HepG2 (cell line): ENCODE data around the gene CEBPZOS. TPM values are rescaled to one million over a fixed set of nuclear protein-coding genes. Genes with fewer than 3 reads are reported as not detected.

Experiments
- CBX5 ChIP-seq: sonication (generic); formaldehyde crosslinking; IDR thresholded peaks from 2 replicates; pipeline ENCODE4 v1.4.0; 2020; ENCODE audit warnings: missing genetic modification reagents, borderline replicate concordance
- EHMT2 ChIP-seq: fragments of 200-600 bp; sonication (generic); IDR thresholded peaks from 2 replicates; pipeline ENCODE4 v1.7.0; 2017; ENCODE audit warnings: antibody characterized with exemption, low read depth, low read length, borderline replicate concordance
- ETV5 ChIP-seq: IDR thresholded peaks from 2 replicates; pipeline ENCODE4 v1.6.1; 2018; ENCODE audit warnings: missing biosample characterization, missing genetic modification reagents, inconsistent platforms, borderline replicate concordance
- MED13 ChIP-seq: sonication (generic); formaldehyde crosslinking; IDR thresholded peaks from 2 replicates; pipeline ENCODE4 v1.5.0; 2020; ENCODE audit warnings: missing genetic modification reagents
- POLR2G ChIP-seq: fragments of 200-400 bp; formaldehyde crosslinking; IDR thresholded peaks from 2 replicates; pipeline ENCODE4 v1.6.1; 2018; ENCODE audit warnings: mild to moderate bottlenecking, low read depth, low read length, moderate library complexity
- RBFOX2 ChIP-seq: fragments of 200-400 bp; formaldehyde crosslinking; IDR thresholded peaks from 2 replicates; pipeline ENCODE4 v1.6.1; 2017; ENCODE audit warnings: low read depth, mild to moderate bottlenecking, low read length
- RFX1 ChIP-seq: fragments of 450-650 bp; IDR thresholded peaks from 2 replicates; pipeline ENCODE4 v1.6.1; 2017
- RFX3 ChIP-seq: IDR thresholded peaks from 2 replicates; pipeline ENCODE4 v1.6.1; 2016; ENCODE audit warnings: missing biosample characterization, missing genetic modification reagents
- RNF2 ChIP-seq: fragments of 450-650 bp; conservative IDR thresholded peaks from 2 replicates; pipeline ENCODE4 v1.6.1; 2016; ENCODE audit warnings: low read depth
- SMARCC2 ChIP-seq: fragments of 450-650 bp; IDR thresholded peaks from 2 replicates; pipeline ENCODE4 v1.6.1; 2017; ENCODE audit warnings: antibody characterized with exemption, mild to moderate bottlenecking
- TCF7 ChIP-seq: sonication (generic); IDR thresholded peaks from 2 replicates; pipeline ENCODE4 v1.6.1; 2016; ENCODE audit warnings: antibody characterized with exemption, low read depth
- ZNF292 ChIP-seq: sonication (generic); formaldehyde crosslinking; IDR thresholded peaks from 2 replicates; pipeline ENCODE4 v1.8.1; 2022; ENCODE audit warnings: mild to moderate bottlenecking, low read depth, missing genetic modification reagents, borderline replicate concordance
- ZNF335 ChIP-seq: sonication (generic); formaldehyde crosslinking; IDR thresholded peaks from 2 replicates; pipeline ENCODE4 v1.4.0; 2020; ENCODE audit warnings: missing genetic modification reagents
- ZNF460 ChIP-seq: sonication (generic); formaldehyde crosslinking; IDR thresholded peaks from 2 replicates; pipeline ENCODE4 v1.5.1; 2020; ENCODE audit warnings: missing genetic modification reagents, mild to moderate bottlenecking, borderline replicate concordance
- ZNF766 ChIP-seq: sonication (generic); formaldehyde crosslinking; IDR thresholded peaks from 2 replicates; pipeline ENCODE4 v1.5.0; 2020; ENCODE audit warnings: missing genetic modification reagents, borderline replicate concordance
- polyA plus RNA-seq, 8 experiments: library from polyadenylated mRNA; depleted of rRNA in 3 of 8; stranded (reverse) in 7 of 8; unstranded in 1 of 8; fragments of >200 nt; fragmentation: Illumina TruSeq in 4 of 8; extraction: Trizol in 4 of 8; gene quantifications; 2 replicates each; pipeline versions ENCODE4 v1.2.1 to v1.2.3, GENCODE V29; 2011 to 2016; ENCODE audit warnings: low read depth in 4 of 8, missing spikeins in 1 of 8, mixed read lengths in 1 of 8; ENCODE audit not compliant: insufficient read depth in 1 of 8
- total RNA-seq, 5 experiments: library from RNA; depleted of rRNA; stranded (reverse); fragments of >200 nt; fragmentation: Illumina TruSeq; extraction: Trizol; gene quantifications; 2 replicates each; pipeline ENCODE4 v1.2.3, GENCODE V29; 2016; ENCODE audit warnings: low read depth in 1 of 5
- TF ChIP-seq, protein P1 (sequence below): sonication (generic); formaldehyde crosslinking; IDR thresholded peaks from 2 replicates; pipeline ENCODE4 v1.4.0; 2020; ENCODE audit warnings: missing genetic modification reagents, borderline replicate concordance
- TF ChIP-seq, protein P2 (sequence below): sonication (generic); formaldehyde crosslinking; conservative IDR thresholded peaks from 2 replicates; pipeline ENCODE4 v1.4.0; 2020; ENCODE audit warnings: mild to moderate bottlenecking, missing genetic modification reagents, moderate library complexity
- TF ChIP-seq, protein P3 (sequence below): IDR thresholded peaks from 2 replicates; pipeline ENCODE4 v1.6.1; 2016
- TF ChIP-seq, protein P4 (sequence below): sonication (generic); formaldehyde crosslinking; IDR thresholded peaks from 2 replicates; pipeline ENCODE4 v1.5.0; 2020; ENCODE audit warnings: missing genetic modification reagents
- TF ChIP-seq, protein P5 (sequence below): sonication (generic); formaldehyde crosslinking; IDR thresholded peaks from 2 replicates; pipeline ENCODE4 v1.4.0; 2020; ENCODE audit warnings: missing genetic modification reagents, borderline replicate concordance

Gene CEBPZOS
- total and polyA plus RNA-seq, 2 of the 13 experiments (the other 11 are each of a cell fraction or from before 2014, with no cell fraction given) = 18.6 to 44.7 TPM

DNA sequence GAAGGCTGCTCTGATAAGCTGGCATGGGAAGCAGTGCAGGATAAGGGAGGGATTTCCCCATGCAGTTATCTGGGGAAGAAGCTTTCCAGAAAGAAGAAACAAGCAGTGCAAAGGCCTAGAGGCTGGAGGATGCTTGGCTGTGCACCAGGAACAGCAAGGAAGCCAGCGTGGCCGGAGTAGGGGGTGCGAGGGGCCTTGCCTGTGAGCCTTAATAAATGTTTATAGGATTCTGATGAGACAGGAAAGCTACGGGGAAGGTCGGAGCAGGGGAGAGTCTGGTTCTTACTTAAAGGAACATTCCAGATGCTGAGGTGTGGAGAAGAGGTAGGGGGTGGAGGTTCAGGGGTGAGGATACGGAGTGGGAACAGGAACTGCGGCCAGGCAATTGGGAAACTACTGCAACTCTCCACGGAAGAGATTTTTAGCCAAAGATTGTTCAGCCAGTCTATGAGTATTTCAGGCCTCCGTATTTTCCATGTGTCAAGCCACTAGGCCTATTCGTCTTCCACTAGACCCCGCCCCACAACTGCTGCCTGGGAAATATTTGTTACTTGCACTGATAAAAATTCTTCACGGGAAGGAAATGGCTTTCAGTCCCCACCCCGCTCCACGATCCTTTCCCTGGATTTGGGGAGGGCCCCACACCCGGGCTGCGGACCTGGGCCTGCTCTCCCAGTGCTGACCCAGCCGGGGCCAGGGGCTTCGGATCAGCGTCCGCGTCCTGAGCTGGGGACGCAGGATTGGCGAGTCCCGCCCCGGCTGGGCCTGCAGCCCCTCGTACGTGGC is 40.0 kb upstream of the CEBPZOS start (continued):
- TF ChIP-seq, protein P1, sequence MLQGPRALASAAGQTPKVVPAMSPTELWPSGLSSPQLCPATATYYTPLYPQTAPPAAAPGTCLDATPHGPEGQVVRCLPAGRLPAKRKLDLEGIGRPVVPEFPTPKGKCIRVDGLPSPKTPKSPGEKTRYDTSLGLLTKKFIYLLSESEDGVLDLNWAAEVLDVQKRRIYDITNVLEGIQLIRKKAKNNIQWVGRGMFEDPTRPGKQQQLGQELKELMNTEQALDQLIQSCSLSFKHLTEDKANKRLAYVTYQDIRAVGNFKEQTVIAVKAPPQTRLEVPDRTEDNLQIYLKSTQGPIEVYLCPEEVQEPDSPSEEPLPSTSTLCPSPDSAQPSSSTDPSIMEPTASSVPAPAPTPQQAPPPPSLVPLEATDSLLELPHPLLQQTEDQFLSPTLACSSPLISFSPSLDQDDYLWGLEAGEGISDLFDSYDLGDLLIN = no peak
- no peak for TF ChIP-seq ETV5
- TF ChIP-seq RNF2 = no peak
- TF ChIP-seq ZNF460 (CRISPR knock-in tag) = no peak
- TF ChIP-seq RFX1 = no peak
- peak; percentile 32; the same call in 1 of the 2 replicates for TF ChIP-seq ZNF292 (CRISPR knock-in tag)
- no peak for TF ChIP-seq POLR2G
- no peak for TF ChIP-seq SMARCC2
- TF ChIP-seq, protein P2, sequence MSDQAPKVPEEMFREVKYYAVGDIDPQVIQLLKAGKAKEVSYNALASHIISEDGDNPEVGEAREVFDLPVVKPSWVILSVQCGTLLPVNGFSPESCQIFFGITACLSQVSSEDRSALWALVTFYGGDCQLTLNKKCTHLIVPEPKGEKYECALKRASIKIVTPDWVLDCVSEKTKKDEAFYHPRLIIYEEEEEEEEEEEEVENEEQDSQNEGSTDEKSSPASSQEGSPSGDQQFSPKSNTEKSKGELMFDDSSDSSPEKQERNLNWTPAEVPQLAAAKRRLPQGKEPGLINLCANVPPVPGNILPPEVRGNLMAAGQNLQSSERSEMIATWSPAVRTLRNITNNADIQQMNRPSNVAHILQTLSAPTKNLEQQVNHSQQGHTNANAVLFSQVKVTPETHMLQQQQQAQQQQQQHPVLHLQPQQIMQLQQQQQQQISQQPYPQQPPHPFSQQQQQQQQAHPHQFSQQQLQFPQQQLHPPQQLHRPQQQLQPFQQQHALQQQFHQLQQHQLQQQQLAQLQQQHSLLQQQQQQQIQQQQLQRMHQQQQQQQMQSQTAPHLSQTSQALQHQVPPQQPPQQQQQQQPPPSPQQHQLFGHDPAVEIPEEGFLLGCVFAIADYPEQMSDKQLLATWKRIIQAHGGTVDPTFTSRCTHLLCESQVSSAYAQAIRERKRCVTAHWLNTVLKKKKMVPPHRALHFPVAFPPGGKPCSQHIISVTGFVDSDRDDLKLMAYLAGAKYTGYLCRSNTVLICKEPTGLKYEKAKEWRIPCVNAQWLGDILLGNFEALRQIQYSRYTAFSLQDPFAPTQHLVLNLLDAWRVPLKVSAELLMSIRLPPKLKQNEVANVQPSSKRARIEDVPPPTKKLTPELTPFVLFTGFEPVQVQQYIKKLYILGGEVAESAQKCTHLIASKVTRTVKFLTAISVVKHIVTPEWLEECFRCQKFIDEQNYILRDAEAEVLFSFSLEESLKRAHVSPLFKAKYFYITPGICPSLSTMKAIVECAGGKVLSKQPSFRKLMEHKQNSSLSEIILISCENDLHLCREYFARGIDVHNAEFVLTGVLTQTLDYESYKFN (CRISPR knock-in tag) = no peak
- TF ChIP-seq ZNF766 (CRISPR knock-in tag) = no peak
- no peak for TF ChIP-seq RFX3
- no peak for TF ChIP-seq ZNF335 (CRISPR knock-in tag)
- TF ChIP-seq, protein P3, sequence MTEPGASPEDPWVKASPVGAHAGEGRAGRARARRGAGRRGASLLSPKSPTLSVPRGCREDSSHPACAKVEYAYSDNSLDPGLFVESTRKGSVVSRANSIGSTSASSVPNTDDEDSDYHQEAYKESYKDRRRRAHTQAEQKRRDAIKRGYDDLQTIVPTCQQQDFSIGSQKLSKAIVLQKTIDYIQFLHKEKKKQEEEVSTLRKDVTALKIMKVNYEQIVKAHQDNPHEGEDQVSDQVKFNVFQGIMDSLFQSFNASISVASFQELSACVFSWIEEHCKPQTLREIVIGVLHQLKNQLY (CRISPR knock-in tag) = no peak
- no peak for TF ChIP-seq TCF7
- no peak for TF ChIP-seq RBFOX2
- TF ChIP-seq, protein P4, sequence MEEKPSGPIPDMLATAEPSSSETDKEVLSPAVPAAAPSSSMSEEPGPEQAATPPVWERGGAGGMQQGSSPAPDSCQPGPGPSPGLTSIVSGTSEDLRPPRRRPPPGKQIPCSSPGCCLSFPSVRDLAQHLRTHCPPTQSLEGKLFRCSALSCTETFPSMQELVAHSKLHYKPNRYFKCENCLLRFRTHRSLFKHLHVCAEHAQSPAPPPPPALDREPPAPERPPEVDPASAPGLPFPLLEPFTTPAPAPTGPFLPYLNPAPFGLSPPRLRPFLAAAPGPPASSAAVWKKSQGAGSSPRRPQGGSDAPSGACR = no peak
- TF ChIP-seq EHMT2 = no peak
- TF ChIP-seq CBX5 (CRISPR knock-in tag) = no peak
- TF ChIP-seq MED13 (CRISPR knock-in tag) = peak; percentile 15; the same call in 1 of the 2 replicates
- TF ChIP-seq, protein P5, sequence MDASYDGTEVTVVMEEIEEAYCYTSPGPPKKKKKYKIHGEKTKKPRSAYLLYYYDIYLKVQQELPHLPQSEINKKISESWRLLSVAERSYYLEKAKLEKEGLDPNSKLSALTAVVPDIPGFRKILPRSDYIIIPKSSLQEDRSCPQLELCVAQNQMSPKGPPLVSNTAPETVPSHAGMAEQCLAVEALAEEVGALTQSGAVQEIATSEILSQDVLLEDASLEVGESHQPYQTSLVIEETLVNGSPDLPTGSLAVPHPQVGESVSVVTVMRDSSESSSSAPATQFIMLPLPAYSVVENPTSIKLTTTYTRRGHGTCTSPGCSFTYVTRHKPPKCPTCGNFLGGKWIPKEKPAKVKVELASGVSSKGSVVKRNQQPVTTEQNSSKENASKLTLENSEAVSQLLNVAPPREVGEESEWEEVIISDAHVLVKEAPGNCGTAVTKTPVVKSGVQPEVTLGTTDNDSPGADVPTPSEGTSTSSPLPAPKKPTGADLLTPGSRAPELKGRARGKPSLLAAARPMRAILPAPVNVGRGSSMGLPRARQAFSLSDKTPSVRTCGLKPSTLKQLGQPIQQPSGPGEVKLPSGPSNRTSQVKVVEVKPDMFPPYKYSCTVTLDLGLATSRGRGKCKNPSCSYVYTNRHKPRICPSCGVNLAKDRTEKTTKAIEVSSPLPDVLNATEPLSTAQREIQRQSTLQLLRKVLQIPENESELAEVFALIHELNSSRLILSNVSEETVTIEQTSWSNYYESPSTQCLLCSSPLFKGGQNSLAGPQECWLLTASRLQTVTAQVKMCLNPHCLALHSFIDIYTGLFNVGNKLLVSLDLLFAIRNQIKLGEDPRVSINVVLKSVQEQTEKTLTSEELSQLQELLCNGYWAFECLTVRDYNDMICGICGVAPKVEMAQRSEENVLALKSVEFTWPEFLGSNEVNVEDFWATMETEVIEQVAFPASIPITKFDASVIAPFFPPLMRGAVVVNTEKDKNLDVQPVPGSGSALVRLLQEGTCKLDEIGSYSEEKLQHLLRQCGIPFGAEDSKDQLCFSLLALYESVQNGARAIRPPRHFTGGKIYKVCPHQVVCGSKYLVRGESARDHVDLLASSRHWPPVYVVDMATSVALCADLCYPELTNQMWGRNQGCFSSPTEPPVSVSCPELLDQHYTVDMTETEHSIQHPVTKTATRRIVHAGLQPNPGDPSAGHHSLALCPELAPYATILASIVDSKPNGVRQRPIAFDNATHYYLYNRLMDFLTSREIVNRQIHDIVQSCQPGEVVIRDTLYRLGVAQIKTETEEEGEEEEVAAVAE = no peak; the same call in 1 of the 2 replicates
